Testis (tissue), 3 donors: ENCODE data around the gene UPK1A. TPM values are rescaled to one million over a fixed set of nuclear protein-coding genes. Genes with fewer than 3 reads are reported as not detected.

Source experiments
- DNase-seq: peaks from one replicate; pipeline ENCODE4 v3.0.0-alpha.2; 2019
- H3K27ac ChIP-seq, 2 donors: fragments of 200-600 bp; sonication (generic); one replicate each; pipeline ENCODE4 v1.5.1; 2019
- H3K27me3 ChIP-seq: fragments of 200-600 bp; sonication (generic); one replicate; pipeline ENCODE4 v1.5.1; 2019
- H3K36me3 ChIP-seq: fragments of 200-600 bp; sonication (generic); one replicate; pipeline ENCODE4 v1.5.1; 2017; ENCODE audit warnings: low read depth; ENCODE audit errors: missing control alignments
- H3K4me1 ChIP-seq: fragments of 200-600 bp; sonication (generic); one replicate; pipeline ENCODE4 v1.5.1; 2019
- H3K4me3 ChIP-seq, 2 donors: fragments of 200-600 bp; sonication (generic); one replicate each; pipeline ENCODE4 v1.5.1; 2017 to 2019
- H3K9me3 ChIP-seq: fragments of 200-600 bp; sonication (generic); one replicate; pipeline ENCODE4 v1.5.1; 2017
- CTCF ChIP-seq, 3 experiments: fragments of 450-650 bp in 2 of 3; fragments of 200-600 bp in 1 of 3; sonication (generic) in 1 of 3; IDR thresholded peaks; one replicate each; pipeline ENCODE4 v1.5.1; 2016 to 2019; ENCODE audit warnings: antibody characterized with exemption in 3 of 3, mild to moderate bottlenecking in 2 of 3, moderate library complexity in 1 of 3
- POLR2A ChIP-seq: fragments of 450-650 bp; IDR thresholded peaks from one replicate; pipeline ENCODE4 v1.6.1; 2017; ENCODE audit warnings: antibody characterized with exemption, mild to moderate bottlenecking, moderate library complexity
- WGBS, 2 donors: methylation state at CpG; one replicate each; pipeline ENCODE4 v1.1.5; 2018; 5-methylcytosine and 5-hydroxymethylcytosine counted together
- intact Hi-C: fragments of 100-400 bp; cut with DNase I; formaldehyde crosslinking; loops from one replicate; pipeline ENCODE4 v1.15.1; 2023; ENCODE audit warnings: low total_unique reads
- polyA plus RNA-seq: library from polyadenylated mRNA; stranded (reverse); fragments of 350-450 nt; fragmentation: Illumina TruSeq; extraction: RNeasy Lipid Tissue Mini Kit (QIAGEN cat#74804); gene quantifications from one replicate; pipeline ENCODE4 v1.2.3, GENCODE V29; 2014; ENCODE audit warnings: low read depth, low replicate concordance; ENCODE audit not compliant: insufficient read depth
- total RNA-seq, 2 donors: library from RNA; depleted of rRNA; stranded (reverse); fragments of >200 nt; gene quantifications; one replicate each; pipeline ENCODE4 v1.2.3, GENCODE V29; 2016

Gene UPK1A
- total and polyA plus RNA-seq, 3 donors from 2014 or later, result 0.37 to 1.0 (median 0.47) TPM

DNA sequence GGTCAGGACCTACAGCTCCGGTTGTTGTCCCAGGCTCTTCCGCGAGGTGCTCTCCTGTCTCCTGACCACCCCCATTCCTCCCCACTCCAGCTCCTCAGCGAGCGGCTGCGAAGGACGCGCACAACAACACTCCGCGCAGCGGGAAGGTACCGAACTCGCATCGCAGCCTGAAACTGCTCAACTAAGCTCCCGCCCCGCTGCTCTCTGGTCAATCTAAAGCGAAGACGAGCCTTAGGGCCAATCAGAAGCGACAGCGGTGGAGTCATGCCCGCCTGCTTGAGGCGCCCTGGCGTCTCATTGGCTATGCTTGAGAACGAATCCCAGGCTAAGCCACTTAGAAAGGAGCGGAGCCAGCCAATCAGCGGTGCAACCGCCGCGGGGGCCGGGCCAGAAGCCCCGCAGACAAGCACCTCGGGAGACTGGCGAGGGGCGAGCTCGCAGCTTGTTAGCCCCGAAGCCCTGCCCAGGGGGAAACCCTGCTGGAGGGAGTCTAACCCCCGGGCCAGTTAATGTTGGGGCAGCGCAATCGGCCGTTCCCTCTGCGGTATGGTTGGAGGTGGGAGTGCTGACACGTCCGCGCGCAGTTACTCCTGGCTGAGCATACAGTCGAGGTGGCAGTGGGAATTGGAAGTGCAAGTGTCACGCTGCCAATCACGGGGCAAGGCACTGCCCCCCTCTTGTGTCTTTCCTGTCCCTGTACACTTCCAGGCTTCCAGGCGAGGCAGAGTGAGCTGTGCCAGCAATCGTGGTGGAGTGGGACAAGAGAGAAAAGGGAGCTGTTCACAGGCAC lies 36.1 kb downstream of the UPK1A start:
- H3K4me3 ChIP-seq, result peak overlapping the region; percentile 27 to 47
- H3K27me3 ChIP-seq, result no peaks in the 10 kb centered on the region
- H3K9me3 ChIP-seq, result no peaks in the 10 kb centered on the region
- H3K4me1 ChIP-seq, result peaks cover 5% of the 10 kb centered on the region
- peak; percentile 99 for DNase-seq
- H3K27ac ChIP-seq, result no peak overlapping the region
- TF ChIP-seq POLR2A, result no peak
- no peak for TF ChIP-seq CTCF (IDR thresholded peaks at IDR 0.05)
- intact Hi-C loops, result no loop called here
- 0% methylated on average over 29 to 49 of the region's 50 CpGs for WGBS, 2 donors
- H3K36me3 ChIP-seq, result no peaks in the 10 kb centered on the region

GRCh38 chr19:35703343-35703742 lies 37.0 kb downstream of the UPK1A start:
- H3K27ac ChIP-seq, result no peak overlapping the region
- no peak for DNase-seq
- H3K36me3 ChIP-seq, result no peaks in the 10 kb centered on the region
- no peak overlapping the region for H3K4me3 ChIP-seq
- no peaks in the 10 kb centered on the region for H3K27me3 ChIP-seq
- WGBS, 2 donors, result 21 to 49% methylated on average over 9 of the region's 9 CpGs
- H3K9me3 ChIP-seq, result no peaks in the 10 kb centered on the region
- H3K4me1 ChIP-seq, result peaks cover 5% of the 10 kb centered on the region
- intact Hi-C loops, result no loop called here
- TF ChIP-seq POLR2A (no peak), CTCF (IDR thresholded peaks at IDR 0.05) (no peak)

DNA sequence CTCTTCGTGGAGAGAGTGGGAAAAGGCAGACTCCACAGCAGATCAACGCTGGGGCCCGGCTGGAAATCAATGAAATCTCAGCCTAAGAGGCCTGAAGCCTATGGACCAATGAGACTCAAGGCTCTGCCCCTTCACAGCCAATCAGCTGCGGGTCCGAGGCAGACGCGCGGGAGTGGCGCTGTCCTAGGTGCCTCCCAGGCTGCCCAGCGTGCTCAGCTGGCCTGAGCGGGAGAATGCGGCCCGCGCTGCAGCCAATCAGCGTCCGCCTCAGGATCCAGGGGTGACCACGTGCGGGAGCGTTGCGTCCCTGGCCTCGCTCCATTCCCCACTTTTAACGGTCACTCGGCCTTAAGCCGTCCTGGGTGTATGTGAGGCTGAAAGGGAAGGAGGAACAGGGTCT lies 37.9 kb downstream of the UPK1A start, which contains the start of gene ZBTB32:
Gene ZBTB32 (plus strand): TSS at position 341 of the 400 bp plus-strand sequence. CDS start 10,069 bp downstream, outside the sequence.
- no peaks in the 10 kb centered on the region for H3K9me3 ChIP-seq
- peak; percentile 79 for DNase-seq
- no peak within 1 kb of the TSS for H3K27ac ChIP-seq
- 20 to 30% methylated on average over 8 to 24 of the region's 24 CpGs for WGBS, 2 donors
- TF ChIP-seq CTCF (IDR thresholded peaks at IDR 0.05), result no peak
- no peak for TF ChIP-seq POLR2A
- no peaks in the 10 kb centered on the region for H3K27me3 ChIP-seq
- H3K4me1 ChIP-seq, result peaks cover 5% of the 10 kb centered on the region
- no peaks in the 10 kb centered on the region for H3K36me3 ChIP-seq
- intact Hi-C loops, result no loop called here
- peak within 1 kb of the TSS in 1 of 2 donors; percentile 5 for H3K4me3 ChIP-seq

- no peaks in the 10 kb centered on the region for H3K4me1 ChIP-seq
Observed at GRCh38 chr19:35708391-35708790, 42.1 kb downstream of the UPK1A start.

More at GRCh38 chr19:35708391-35708790, 42.1 kb downstream of the UPK1A start:
- no peak for DNase-seq
- H3K4me3 ChIP-seq, result no peak overlapping the region
- intact Hi-C loops, result no loop called here
- WGBS, 2 donors, result 92 to 100% methylated on average over 1 of the region's 1 CpG
- H3K27me3 ChIP-seq, result no peaks in the 10 kb centered on the region
- no peak for TF ChIP-seq CTCF (IDR thresholded peaks at IDR 0.05)
- no peak for TF ChIP-seq POLR2A
- no peak overlapping the region for H3K27ac ChIP-seq
- H3K36me3 ChIP-seq, result no peaks in the 10 kb centered on the region
- H3K9me3 ChIP-seq, result no peaks in the 10 kb centered on the region
